ENCODE measurements around the gene PLIN5.

- TF ChIP-seq CTCF (IDR thresholded peaks at IDR 0.05) (no peak), POLR2A (IDR thresholded peaks at IDR 0.05) (no peak)
Measured at GRCh38 chr19:4493929-4494690, 40.9 kb downstream of the PLIN5 start.

Data from tibial nerve (tissue), 3 donors.